ENCODE results near the gene WDR33.

DNA sequence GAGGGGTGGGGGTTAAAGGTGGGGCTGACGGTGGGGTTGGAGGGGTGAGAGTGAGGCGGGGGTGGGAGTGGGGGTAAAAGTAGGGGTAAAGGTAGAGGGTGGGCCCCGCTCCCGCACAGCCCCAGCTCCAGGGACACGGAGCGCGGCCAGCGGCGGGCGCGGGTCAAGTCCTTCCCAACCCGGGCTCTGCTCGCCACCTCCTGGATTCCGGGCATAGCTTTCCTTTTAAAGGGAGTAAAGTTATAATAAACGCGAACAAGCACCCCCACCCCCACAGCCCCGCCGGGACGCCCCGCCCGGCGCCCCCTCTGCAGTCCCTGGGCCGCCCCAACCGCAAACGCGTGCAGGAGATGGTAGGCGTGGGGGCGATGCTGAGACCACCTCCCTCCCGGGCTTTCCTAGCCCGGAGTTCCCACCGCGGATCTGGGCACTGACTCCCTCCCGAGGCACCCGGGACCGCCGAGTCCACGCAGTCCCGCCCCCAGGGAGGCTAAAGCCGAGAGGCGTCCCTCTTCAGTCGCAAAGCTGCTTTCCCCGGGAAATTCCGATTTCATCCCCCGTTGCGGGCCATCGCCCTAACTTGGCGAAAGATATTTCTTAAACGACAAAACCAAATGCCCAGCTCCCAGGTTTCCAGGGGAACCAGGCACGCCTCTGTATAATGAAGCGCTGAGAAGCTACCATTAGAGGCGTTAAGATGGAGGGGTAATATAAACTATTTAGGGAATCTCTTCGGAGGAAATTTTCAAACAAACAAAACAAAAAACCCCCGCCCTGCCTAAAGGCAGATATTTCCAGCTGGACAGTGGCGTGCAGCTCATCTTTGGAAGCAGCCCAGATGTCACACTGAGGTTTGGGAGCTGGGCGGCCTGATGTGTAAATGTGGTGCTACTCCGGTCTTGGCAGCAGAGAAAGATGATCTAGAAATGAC is 135.4 kb downstream of the WDR33 start, which contains the start of gene LIMS2:
- TF ChIP-seq CTCF (IDR thresholded peaks at IDR 0.05) (peak in 1 of 6 experiments; percentile 10), POLR2A (IDR thresholded peaks at IDR 0.05) (no peak)
